Activated CD8-positive, alpha-beta T cell treated with anti-CD3 and anti-CD28 coated beads for 36 hours (primary cell): ENCODE results near the gene NT5DC3. TPM values are rescaled to one million over a fixed set of nuclear protein-coding genes. Genes with fewer than 3 reads are reported as not detected.
"Not testable (repeated sequence)": the region's sequence is repeated elsewhere in the genome, so short reads cannot be mapped to it uniquely, and the experiment has no call there.

Source experiments
- ATAC-seq: fragments of 200-7000 bp; cut with Tn5 transposase; one replicate; pipeline ENCODE4 v1.10.0; 2021; ENCODE audit warnings: mild to moderate bottlenecking, moderate library complexity
- CTCF ChIA-PET: fragments of 350-600 bp; sonication (Branson Sonifier 250); formaldehyde crosslinking; loops from one replicate; lab custom pipeline; 2021; ENCODE audit warnings: antibody characterized with exemption; lab: Charles Lee
- POLR2A ChIA-PET: fragments of 350-600 bp; sonication (Branson Sonifier 250); formaldehyde crosslinking; loops from one replicate; lab custom pipeline; 2021; ENCODE audit warnings: antibody characterized with exemption; lab: Charles Lee
- DNase-seq: peaks from one replicate; pipeline ENCODE4 v3.0.0-alpha.2; 2020
- H3K27ac Mint-ChIP-seq: one replicate; pipeline ENCODE4 v1.8.0; 2021; ENCODE audit warnings: mild to moderate bottlenecking, mixed read lengths
- H3K27me3 Mint-ChIP-seq: one replicate; pipeline ENCODE4 v1.8.0; 2021; ENCODE audit warnings: mixed read lengths
- H3K36me3 Mint-ChIP-seq: one replicate; pipeline ENCODE4 v1.8.0; 2021; ENCODE audit warnings: low read depth, mixed read lengths
- H3K4me1 Mint-ChIP-seq: one replicate; pipeline ENCODE4 v1.8.0; 2021; ENCODE audit warnings: low read depth, mixed read lengths
- H3K4me3 Mint-ChIP-seq: one replicate; pipeline ENCODE4 v1.8.0; 2021; ENCODE audit warnings: mild to moderate bottlenecking, moderate library complexity, mixed read lengths
- H3K9me3 Mint-ChIP-seq: one replicate; pipeline ENCODE4 v1.8.0; 2021; ENCODE audit warnings: mixed read lengths
- CTCF ChIP-seq: fragments of 200-600 bp; IDR thresholded peaks from one replicate; pipeline ENCODE4 v1.8.0; 2022; ENCODE audit warnings: antibody characterized with exemption, mild to moderate bottlenecking
- intact Hi-C: fragments of 100-400 bp; cut with micrococcal nuclease; formaldehyde crosslinking; loops from one replicate; pipeline ENCODE4 v1.10.0; 2022
- total RNA-seq, 2 experiments: library from RNA; stranded (reverse); gene quantifications; one replicate each; pipeline ENCODE4 v1.2.3, GENCODE V29; 2021

The NT5DC3 gene
- total RNA-seq, 2 experiments from 2014 or later = 8.6 to 9.4 TPM

GRCh38 chr12:103839609-103840461, 1.2 kb downstream of the NT5DC3 start:
- ChIA-PET POLR2A (interaction anchor here (1.1 to 1.5 kb wide), 3 partner anchors 11 to 90 kb away, joined by 3 to 5 read pairs (median 3); no protein-coding TSS in a partner anchor), CTCF (interaction anchor here (0.8 kb wide), 1 partner anchor 269 kb away, joined by 3 read pairs; no protein-coding TSS in a partner anchor)
- Mint-ChIP-seq H3K27me3 (no peaks in the 10 kb centered on the region), H3K4me1 (peaks cover 19% of the 10 kb centered on the region), H3K9me3 (no peaks in the 10 kb centered on the region), H3K36me3 (peaks cover 7% of the 10 kb centered on the region), H3K4me3 (peak overlapping the region; percentile 78), H3K27ac (peak overlapping the region; percentile 35)
- DNase-seq = no peak
- no peak for TF ChIP-seq CTCF
- no peak for ATAC-seq
- intact Hi-C loops = no loop called here

- H3K27ac Mint-ChIP-seq = no peak overlapping the region
- peaks cover 19% of the 10 kb centered on the region for H3K4me1 Mint-ChIP-seq
- peaks cover 7% of the 10 kb centered on the region for H3K36me3 Mint-ChIP-seq
- no peaks in the 10 kb centered on the region for H3K27me3 Mint-ChIP-seq
- H3K4me3 Mint-ChIP-seq = no peak overlapping the region
- POLR2A ChIA-PET = no interaction called here
- no peaks in the 10 kb centered on the region for H3K9me3 Mint-ChIP-seq
- TF ChIP-seq CTCF = no peak
- no peak for DNase-seq
- intact Hi-C loops = no loop called here
- CTCF ChIA-PET = interaction anchor here (0.8 kb wide), 1 partner anchor 270 kb away, joined by 3 read pairs; no protein-coding TSS in a partner anchor
- ATAC-seq = no peak
Observed at GRCh38 chr12:103839103-103839502, 1.9 kb downstream of the NT5DC3 start.

- no peaks in the 10 kb centered on the region for H3K27me3 Mint-ChIP-seq
- no peak overlapping the region for H3K4me3 Mint-ChIP-seq
- TF ChIP-seq CTCF = no peak
- ATAC-seq = no peak
- POLR2A ChIA-PET = no interaction called here
- H3K4me1 Mint-ChIP-seq = peaks cover 19% of the 10 kb centered on the region
- DNase-seq = no peak
- peaks cover 7% of the 10 kb centered on the region for H3K36me3 Mint-ChIP-seq
- no peak overlapping the region for H3K27ac Mint-ChIP-seq
- CTCF ChIA-PET = no interaction called here
- H3K9me3 Mint-ChIP-seq = no peaks in the 10 kb centered on the region
- intact Hi-C loops = no loop called here
Observed at GRCh38 chr12:103838254-103838914, 2.6 kb downstream of the NT5DC3 start.

GRCh38 chr12:103836345-103836744, 4.7 kb downstream of the NT5DC3 start:
- no peak overlapping the region for H3K4me3 Mint-ChIP-seq
- TF ChIP-seq CTCF = no peak
- H3K9me3 Mint-ChIP-seq = no peaks in the 10 kb centered on the region
- no peak overlapping the region for H3K27ac Mint-ChIP-seq
- H3K36me3 Mint-ChIP-seq = peaks cover 16% of the 10 kb centered on the region
- intact Hi-C loops = no loop called here
- CTCF ChIA-PET = no interaction called here
- DNase-seq (no peak), ATAC-seq (no peak)
- H3K4me1 Mint-ChIP-seq = peaks cover 17% of the 10 kb centered on the region
- POLR2A ChIA-PET = no interaction called here
- no peaks in the 10 kb centered on the region for H3K27me3 Mint-ChIP-seq

GRCh38 chr12:103835747-103836335, 5.2 kb downstream of the NT5DC3 start:
- H3K27ac Mint-ChIP-seq, intact Hi-C loops, H3K27me3 Mint-ChIP-seq, POLR2A ChIA-PET, H3K4me3 Mint-ChIP-seq, DNase-seq, H3K9me3 Mint-ChIP-seq, ATAC-seq, CTCF ChIA-PET: not testable (repeated sequence)
- peaks cover 22% of the 10 kb centered on the region for H3K4me1 Mint-ChIP-seq
- H3K36me3 Mint-ChIP-seq = peaks cover 19% of the 10 kb centered on the region
